Fibroblast of lung (primary cell): ENCODE results near the gene POLK.
"Not testable (repeated sequence)": the region's sequence is repeated elsewhere in the genome, so short reads cannot be mapped to it uniquely, and the experiment has no call there.

Experiments
- CTCF ChIP-seq, 2 donors: IDR thresholded peaks in 1 of 2; conservative IDR thresholded peaks in 1 of 2; 1 replicate in 1 of 2; 2 replicates in 1 of 2; pipeline ENCODE4 v1.5.1; 2011 to 2012; ENCODE audit warnings: low read length in 2 of 2, control low read depth in 1 of 2, inconsistent platforms in 1 of 2, low read depth in 1 of 2, mild to moderate bottlenecking in 1 of 2
- EZH2 ChIP-seq: IDR thresholded peaks from 2 replicates; pipeline ENCODE4 v1.5.1; 2012; ENCODE audit warnings: low read length, control low read depth, mild to moderate bottlenecking; ENCODE audit errors: missing control alignments

- not testable (repeated sequence) for TF ChIP-seq CTCF (conservative IDR thresholded peaks at IDR 0.05 in 1 of 2, IDR thresholded peaks at IDR 0.05 in 1 of 2; ENCODE audit: low read depth in 1 of 2, low read length in 2 of 2); EZH2
Measured at GRCh38 chr5:75560655-75561054, 49.0 kb downstream of the POLK start.
